HG03571 (cell line): ENCODE measurements around the gene CNTNAP2.

Experiments used
- ATAC-seq: cut with Tn5 transposase; IDR thresholded peaks from one replicate; pipeline ENCODE4 v1.9.1; 2021; ENCODE audit not compliant: unreplicated experiment

The CNTNAP2 gene

GRCh38 chr7:147432576-147432975, 1316.0 kb downstream of the CNTNAP2 start:
- ATAC-seq = no peak

GRCh38 chr7:147436718-147437117, 1320.1 kb downstream of the CNTNAP2 start:
- no peak for ATAC-seq

- no peak for ATAC-seq
These were observed 1321.6 kb downstream of the CNTNAP2 start for GRCh38 chr7:147438216-147438615.

DNA sequence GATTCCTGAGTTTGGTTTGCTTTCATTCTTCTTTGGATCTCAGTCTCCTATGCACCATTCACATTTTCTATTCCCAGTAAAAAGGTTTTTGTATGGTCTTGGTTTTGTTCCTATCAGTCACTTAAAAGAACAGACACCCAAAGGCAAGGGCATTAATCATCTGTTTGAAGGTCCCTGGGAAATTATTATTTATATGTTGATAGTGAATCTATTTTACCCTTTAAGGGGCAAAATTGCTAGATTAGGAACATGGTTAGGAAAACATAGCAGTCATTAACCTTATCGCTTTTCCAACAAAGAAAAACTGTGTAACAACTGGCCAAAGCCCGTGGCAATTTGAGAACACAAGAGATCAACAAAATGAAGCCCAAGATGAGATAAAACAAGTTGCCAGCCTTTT, 1327.3 kb downstream of the CNTNAP2 start:
- no peak for ATAC-seq

DNA sequence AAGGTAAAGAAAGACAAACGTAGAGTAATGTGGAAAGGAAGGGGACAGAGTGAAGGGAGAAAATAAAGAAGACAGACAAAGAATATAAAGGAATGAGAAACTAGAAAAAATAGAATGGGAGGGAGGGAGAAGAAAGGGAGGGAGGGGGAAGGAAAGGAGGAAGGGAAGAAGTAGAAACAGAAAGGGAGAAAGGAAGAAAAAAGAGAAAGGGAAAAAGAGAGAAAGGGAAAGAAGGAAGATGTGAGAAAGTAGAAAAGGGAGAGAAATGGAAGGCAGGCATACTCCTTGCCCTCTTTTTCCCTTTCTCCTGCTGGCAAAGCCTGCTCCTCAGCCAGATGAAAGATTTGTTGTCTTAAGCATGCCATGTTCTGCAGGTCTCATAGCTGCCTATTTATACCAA, 1336.2 kb downstream of the CNTNAP2 start:
- ATAC-seq = no peak

DNA sequence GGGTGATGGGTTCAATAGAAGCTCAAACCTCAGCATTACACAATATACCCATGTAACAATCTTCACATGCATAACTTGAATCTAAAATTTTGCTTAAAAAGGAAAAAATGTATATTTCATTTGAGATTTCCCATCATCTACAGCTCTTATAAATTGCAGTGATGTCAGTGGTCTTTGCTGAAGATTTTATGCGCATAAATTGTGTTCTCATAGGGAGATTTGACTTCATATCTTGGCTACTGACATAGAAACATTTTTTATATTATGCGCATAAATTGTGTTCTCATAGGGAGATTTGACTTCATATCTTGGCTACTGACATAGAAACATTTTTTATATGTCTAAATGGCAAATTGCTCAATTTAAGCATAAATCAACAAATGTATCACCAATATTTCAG, 1348.6 kb downstream of the CNTNAP2 start:
- no peak for ATAC-seq

GRCh38 chr7:147472556-147472955, 1356.0 kb downstream of the CNTNAP2 start:
- no peak for ATAC-seq

GRCh38 chr7:147474862-147475261, 1358.3 kb downstream of the CNTNAP2 start:
- no peak for ATAC-seq

- no peak for ATAC-seq
These were observed 1360.9 kb downstream of the CNTNAP2 start for GRCh38 chr7:147477526-147477925.

DNA sequence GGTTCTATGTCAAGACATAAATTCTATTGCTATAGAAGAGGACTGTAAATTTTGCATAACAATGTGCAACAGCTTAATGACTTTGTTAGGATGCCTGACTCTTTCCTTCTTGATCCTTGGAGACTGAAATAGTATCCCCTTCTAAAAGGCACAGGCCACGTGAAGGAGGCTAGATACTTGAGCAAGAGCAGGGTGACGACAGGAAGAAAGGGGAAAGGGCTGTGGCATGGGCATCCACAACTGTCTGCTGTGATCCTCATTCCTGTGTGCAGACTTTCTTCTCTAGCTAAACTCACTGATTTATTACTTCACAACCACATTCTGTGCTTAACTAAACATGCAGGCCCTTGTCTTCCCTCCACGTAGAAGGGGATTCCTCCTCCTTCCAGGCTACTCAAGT, 1362.2 kb downstream of the CNTNAP2 start:
- ATAC-seq = no peak

DNA sequence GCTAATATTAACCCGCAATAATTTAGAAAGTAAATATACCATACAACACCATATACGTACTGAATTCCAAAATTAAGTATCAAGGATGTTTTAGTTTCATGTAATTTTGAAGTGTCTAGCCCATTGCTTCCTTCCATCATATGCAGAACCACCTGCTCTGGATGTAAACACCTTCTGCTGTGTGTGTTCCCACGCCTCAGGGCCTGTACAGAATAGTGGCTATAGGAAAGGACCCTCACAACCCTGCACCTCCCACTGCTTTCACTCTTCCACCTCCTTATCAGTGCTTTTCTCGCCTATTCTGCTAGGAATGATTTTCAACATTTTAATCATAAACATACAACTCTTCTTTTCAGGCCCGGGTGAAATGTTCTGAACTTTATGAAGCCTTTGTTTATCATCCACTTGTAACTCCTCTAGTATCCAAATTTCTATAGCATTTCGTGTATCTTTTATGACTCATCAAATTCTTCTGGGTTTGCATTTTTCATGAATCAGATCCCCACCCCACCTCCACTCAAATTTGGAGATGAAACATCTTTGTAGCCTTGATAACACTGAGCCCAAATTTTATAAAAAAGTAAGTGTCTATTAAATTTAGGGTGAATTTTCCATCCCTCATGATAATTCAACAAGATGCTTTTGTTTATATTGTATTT, 1367.2 kb downstream of the CNTNAP2 start:
- no peak for ATAC-seq

DNA sequence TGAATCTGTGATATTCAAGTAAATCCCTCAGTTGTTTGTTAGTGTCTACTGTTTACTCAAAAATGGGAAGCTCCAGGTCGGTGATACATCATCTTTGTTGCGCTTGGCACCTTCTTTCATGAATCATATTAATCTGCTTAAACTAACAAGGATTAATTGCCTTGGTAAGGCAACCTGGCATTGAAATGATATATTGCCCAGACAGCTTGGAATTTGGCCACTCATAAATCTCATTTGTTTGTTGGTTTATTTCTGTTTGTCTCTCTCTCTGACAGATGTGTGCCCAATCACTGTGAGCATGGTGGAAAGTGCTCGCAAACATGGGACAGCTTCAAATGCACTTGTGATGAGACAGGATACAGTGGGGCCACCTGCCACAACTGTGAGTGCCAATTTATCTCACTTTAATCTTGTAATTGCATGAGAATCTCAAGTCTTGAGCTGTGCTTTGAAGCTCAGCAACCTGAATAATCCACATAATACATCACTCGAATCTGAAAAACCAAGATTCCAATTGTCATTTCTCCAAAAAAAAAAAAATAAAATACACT, 1369.1 kb downstream of the CNTNAP2 start:
- no peak for ATAC-seq

DNA sequence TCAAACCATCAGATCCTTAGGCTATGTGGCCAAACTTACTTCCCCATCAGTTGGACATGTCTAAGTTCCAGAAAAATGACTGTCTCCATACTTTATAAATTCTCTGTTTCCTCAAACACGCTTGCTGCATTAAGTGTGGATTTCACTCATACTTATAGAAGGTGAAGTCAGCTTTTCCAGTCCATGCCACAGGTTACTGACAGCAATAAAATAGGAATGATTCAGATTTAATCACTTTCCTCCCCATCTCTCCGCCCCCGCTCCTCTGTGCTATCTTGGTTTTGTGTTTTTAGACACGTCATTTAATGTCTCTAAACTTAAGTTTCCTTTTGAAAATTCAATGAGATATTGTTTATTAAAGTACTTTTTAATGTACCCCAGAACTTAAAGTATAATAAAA, 1376.0 kb downstream of the CNTNAP2 start:
- ATAC-seq = no peak

DNA sequence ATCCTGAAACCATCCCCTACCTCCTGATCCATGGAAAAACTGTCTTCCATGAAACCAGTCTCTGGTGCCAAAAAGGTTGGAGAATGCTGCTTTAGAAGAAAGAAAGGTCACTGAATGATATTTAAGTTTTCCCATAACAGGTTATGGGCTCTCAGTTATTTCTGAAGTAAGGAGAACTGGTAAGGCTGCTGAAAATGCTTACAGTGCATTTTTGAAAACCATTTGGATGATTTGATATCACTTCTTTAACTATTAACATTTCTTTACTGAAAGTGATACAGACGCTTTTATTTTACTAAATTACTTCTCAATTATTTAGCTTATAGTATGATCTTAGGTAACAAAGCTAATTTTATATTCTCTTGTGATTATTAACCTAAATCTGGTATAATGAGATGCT, 1379.6 kb downstream of the CNTNAP2 start:
- no peak for ATAC-seq

GRCh38 chr7:147497246-147497645, 1380.6 kb downstream of the CNTNAP2 start:
- no peak for ATAC-seq

GRCh38 chr7:147498081-147498480, 1381.5 kb downstream of the CNTNAP2 start:
- no peak for ATAC-seq

DNA sequence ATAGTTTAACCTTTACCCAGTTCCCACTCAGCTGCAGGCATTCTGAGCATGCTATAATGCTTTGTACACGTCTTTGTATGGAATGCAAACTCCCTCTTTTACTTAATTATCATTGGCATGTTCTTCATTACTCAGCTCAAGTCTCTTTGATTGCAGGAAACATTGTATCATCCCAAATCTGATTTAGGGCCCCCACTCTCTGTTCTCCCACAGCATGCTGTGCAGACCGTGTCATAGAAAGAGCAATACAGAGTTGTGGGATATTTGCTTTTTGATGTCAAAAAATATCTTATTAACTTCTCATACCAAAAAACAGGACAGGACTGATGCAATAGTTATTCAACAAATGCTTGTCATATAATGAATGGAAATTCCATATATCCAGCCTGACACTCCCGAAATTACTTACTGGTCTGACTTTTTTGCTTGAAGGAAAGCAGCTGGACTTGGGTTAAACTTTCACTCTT, 1392.5 kb downstream of the CNTNAP2 start:
- no peak for ATAC-seq

DNA sequence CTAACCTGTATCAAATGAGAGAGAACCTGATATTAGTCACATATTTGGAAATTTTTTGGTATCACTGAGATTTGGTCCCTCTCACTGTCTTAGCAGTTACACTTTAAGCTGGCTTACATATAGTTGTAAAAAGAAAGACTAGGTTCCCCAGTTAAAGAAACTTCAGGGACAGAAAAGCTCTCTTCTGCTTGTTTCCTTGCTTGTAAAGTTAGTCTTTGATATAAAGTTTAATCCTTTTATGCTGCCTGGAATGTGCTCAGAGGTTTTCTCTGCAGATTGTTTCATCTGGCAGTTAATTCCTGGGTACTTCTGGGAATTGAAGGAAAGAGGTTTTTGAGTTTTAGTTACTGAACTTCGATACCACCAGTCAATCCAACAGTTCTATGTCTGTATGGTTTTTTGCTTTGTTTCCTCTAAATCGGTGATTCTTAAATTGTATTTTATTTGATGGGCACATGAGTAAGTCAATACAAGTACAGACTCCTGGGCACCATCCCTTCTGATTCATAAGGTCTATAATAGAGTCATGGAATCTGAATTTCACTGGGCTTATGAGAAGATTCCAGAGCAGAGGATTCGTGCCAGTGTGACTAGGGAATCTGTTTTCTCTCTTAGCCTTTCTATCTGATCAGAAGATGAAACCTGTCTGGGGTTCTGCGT, 1393.1 kb downstream of the CNTNAP2 start:
- ATAC-seq = no peak

DNA sequence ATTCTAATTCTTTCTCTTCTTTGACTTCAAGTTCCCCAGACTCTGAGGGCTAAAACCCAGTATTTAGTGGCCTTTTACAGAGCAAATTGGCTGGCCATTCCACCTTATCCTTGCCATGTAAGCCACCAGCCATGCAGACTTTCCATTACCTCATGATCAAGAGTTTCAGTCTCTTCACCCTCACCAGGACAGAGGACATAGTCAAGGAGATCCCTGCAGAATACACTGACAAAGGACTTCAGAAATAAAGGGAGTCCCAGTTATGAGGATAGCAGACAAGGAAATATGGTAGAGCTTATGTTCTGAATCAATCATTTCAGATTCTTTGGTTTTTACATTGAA, 1393.6 kb downstream of the CNTNAP2 start:
- no peak for ATAC-seq

DNA sequence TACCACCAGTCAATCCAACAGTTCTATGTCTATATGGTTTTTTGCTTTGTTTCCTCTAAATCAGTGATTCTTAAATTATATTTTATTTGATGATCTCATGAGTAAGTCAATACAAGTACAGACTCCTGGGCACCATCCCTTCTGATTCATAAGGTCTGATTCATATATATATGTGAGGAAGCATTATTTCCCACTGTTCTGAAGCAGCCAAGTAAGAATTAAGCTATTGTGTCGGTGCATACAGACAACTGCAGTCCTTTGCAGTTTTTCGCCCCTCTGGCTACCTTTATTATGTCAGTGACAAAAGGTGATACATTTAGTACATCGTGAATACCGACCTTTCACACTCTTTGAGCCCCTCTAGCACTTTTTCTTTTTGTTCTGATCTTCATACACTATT, 1394.3 kb downstream of the CNTNAP2 start:
- no peak for ATAC-seq

- ATAC-seq = no peak
These were observed 1396.8 kb downstream of the CNTNAP2 start for GRCh38 chr7:147513451-147513850.

DNA sequence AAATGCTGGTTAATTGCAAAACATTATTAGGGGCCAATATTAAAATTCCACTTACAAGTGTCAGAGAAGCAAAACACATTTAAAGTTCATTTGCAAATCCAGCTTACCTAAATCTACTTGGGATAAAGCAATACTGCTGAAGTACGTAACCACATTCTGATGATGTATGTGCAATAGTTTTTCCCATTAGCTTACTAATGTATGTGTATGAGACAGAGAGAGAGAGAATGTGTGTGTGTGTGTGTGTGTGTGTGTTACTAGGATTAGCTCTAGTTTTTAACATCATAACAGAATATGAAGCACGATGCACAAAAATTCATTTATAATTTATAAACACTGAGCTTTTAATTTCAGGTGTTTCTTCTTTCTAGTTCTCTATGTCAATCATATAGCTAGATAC, 1399.8 kb downstream of the CNTNAP2 start:
- ATAC-seq = no peak

DNA sequence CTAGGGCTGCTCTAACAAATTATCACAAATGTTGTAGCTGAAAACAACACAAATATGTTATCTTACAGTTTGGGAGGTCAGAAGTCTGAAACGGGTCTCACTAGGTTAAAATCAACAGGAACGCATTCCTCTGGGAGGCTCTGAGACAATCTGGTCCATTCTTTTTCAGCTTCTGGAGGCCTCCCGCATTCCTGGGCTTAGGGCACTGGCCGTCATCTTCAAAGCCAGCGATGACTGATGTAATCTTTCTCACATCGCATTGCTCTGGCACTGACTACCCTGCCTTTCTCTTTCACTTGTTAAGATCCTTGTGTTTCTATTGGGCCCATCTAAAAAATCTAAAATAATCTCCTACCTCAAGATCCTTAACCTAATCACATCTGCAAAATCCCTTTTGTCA, 1402.5 kb downstream of the CNTNAP2 start:
- no peak for ATAC-seq
